Pancreas (tissue), 10 donors: ENCODE data around the gene ZNF185. TPM values are rescaled to one million over a fixed set of nuclear protein-coding genes. Genes with fewer than 3 reads are reported as not detected.

Experiments
- ATAC-seq, 4 donors: fragments of 200-7000 bp; cut with Tn5 transposase; one replicate each; pipeline versions ENCODE4 v1.8.0 to v1.9.1; 2020; ENCODE audit warnings: mild to moderate bottlenecking in 4 of 4, moderate library complexity in 4 of 4
- DNase-seq, 6 donors: peaks; one replicate each; pipeline ENCODE4 v3.0.0-alpha.2; 2020
- FAIRE-seq: peaks from 2 replicates; lab custom pipeline; 2012; peaks lifted over from hg19 to GRCh38; lab: Jason Lieb, UNC
- H3K27ac ChIP-seq, 4 donors: fragments of 200-600 bp; sonication (generic); 1 replicate in 3 of 4; 2 replicates in 1 of 4; pipeline versions ENCODE4 v1.5.0 to v1.8.0; 2020
- H3K27me3 ChIP-seq, 4 donors: fragments of 200-600 bp; one replicate each; pipeline ENCODE4 v1.8.0; 2021
- H3K36me3 ChIP-seq, 3 donors: fragments of 200-600 bp; sonication (generic) in 1 of 3; one replicate each; pipeline versions ENCODE4 v1.5.0 to v1.8.0; 2020 to 2021
- H3K4me1 ChIP-seq, 3 donors: fragments of 200-600 bp; one replicate each; pipeline ENCODE4 v1.8.0; 2021
- H3K4me3 ChIP-seq, 4 donors: fragments of 200-600 bp; sonication (generic) in 2 of 4; one replicate each; pipeline versions ENCODE4 v1.5.0 to v1.8.0; 2020 to 2021
- H3K9me3 ChIP-seq, 4 donors: fragments of 200-600 bp; one replicate each; pipeline ENCODE4 v1.8.0; 2021
- CTCF ChIP-seq, 4 donors: fragments of 200-600 bp; sonication (generic) in 3 of 4; IDR thresholded peaks; one replicate each; pipeline versions ENCODE4 v1.5.0 to v1.8.0; 2021; ENCODE audit warnings: antibody characterized with exemption in 4 of 4
- WGBS, 2 donors: extraction: QIAGEN DNeasy Blood & Tissue Kit; methylation state at CpG; one replicate each; pipeline ENCODE4 v1.1.7; 2013; 5-methylcytosine and 5-hydroxymethylcytosine counted together
- intact Hi-C, 3 donors: fragments of 100-400 bp; cut with DNase I; formaldehyde crosslinking; loops; one replicate each; pipeline versions ENCODE4 v1.11.1 to v1.14.2; 2022
- polyA plus RNA-seq, 2 donors: library from polyadenylated mRNA; stranded (reverse); fragments of 200-250 nt; gene quantifications; one replicate each; pipeline ENCODE4 v1.2.3, GENCODE V29; 2013
- total RNA-seq, 6 donors: library from RNA; stranded (reverse); fragmentation: NEBNext Ultra II Directional in 4 of 6; extraction: Animal tissue kit (Norgen Biotek cat#: 25700) in 4 of 6; gene quantifications; one replicate each; pipeline versions ENCODE4 v1.2.1 to v1.2.4, GENCODE V29; 2021 to 2023
- donor health status: healthy with polysubstance abuse.
- donor health status: DM: no; HTN: no; CAD: no; lungs with moderate emphysema.
- donor health status: DM: no; HTN: no; CAD: no.
- donor health status: control.
- donor health status: control.
- donor health status: Bipolar disorder and iron deficiency.
- donor health status: DM: yes; HTN: yes; CAD: no.
- donor health status: DM: no; HTN: no; CAD: no.
- donor health status: DM: no; HTN: no; CAD: no.
- donor health status: DM: yes; HTN: yes; CAD: no.

The ZNF185 gene
- total and polyA plus RNA-seq, 8 donors = 2.2 to 5.0 (median 3.0) TPM

DNA sequence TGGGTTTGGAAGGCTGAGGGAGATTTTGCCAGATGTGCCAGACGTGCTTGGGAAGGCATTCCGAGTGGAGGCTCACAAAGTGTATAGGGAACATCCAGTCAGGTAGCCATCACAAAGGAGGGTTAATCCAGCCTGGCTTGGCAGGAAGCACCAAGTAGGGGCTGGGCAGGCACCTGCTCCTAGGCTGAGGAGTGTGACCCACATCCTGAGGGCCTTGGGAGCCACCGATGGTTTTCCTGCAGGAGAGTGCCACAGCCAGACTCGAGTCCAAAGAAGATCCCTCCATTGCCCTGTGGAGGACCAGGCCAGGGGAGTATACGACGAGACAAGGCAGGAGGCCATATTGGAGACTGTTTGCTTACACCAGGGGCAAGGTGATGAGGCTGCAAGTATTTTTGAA, 48.8 kb downstream of the ZNF185 start:
- Histone ChIP-seq H3K27ac (no peak overlapping the region), H3K9me3 (no peaks in the 10 kb centered on the region), H3K4me3 (no peak overlapping the region), H3K4me1 (peaks cover 0 to 5% (median 0%) of the 10 kb centered on the region in 3 donors), H3K36me3 (no peaks in the 10 kb centered on the region), H3K27me3 (no peaks in the 10 kb centered on the region)
- ATAC-seq (no peak), FAIRE-seq (no peak), DNase-seq (no peak)
- intact Hi-C loops = no loop called here
- no peak for TF ChIP-seq CTCF (IDR thresholded peaks at IDR 0.05)
- whole genome bisulfite sequencing, 2 donors = 81 to 92% methylated on average over 6 of the region's 6 CpGs

Other genes with a start within 250 kb of the ZNF185 start
- under 1 TPM in 1 of 6 donors, not detected in 5; 0.16 TPM for gene MAGEA3, start 199.3 kb upstream of the ZNF185 start, total RNA-seq
- not detected for gene MAGEA3, start 199.3 kb upstream of the ZNF185 start, polyA plus RNA-seq
- gene CSAG2, start 188.8 kb upstream of the ZNF185 start, total RNA-seq = not detected
- not detected for gene CSAG2, start 188.8 kb upstream of the ZNF185 start, polyA plus RNA-seq
- not detected for gene MAGEA2B, start 183.4 kb upstream of the ZNF185 start, total RNA-seq
- gene MAGEA2B, start 183.4 kb upstream of the ZNF185 start, polyA plus RNA-seq = not detected
- not detected for gene CSAG1, start 164.3 kb upstream of the ZNF185 start, total RNA-seq
- not detected for gene CSAG1, start 164.3 kb upstream of the ZNF185 start, polyA plus RNA-seq
- under 1 TPM in 1 of 6 donors, not detected in 5; 0.13 TPM for gene MAGEA12, start 164.3 kb upstream of the ZNF185 start, total RNA-seq
- not detected for gene MAGEA12, start 164.3 kb upstream of the ZNF185 start, polyA plus RNA-seq
- gene MAGEA2, start 144.2 kb upstream of the ZNF185 start, total RNA-seq = not detected
- gene MAGEA2, start 144.2 kb upstream of the ZNF185 start, polyA plus RNA-seq = not detected
- not detected for gene CSAG3, start 138.8 kb upstream of the ZNF185 start, total RNA-seq
- not detected for gene CSAG3, start 138.8 kb upstream of the ZNF185 start, polyA plus RNA-seq
- not detected for gene MAGEA6, start 128.4 kb upstream of the ZNF185 start, total RNA-seq
- gene MAGEA6, start 128.4 kb upstream of the ZNF185 start, polyA plus RNA-seq = not detected
- 10 to 100 TPM in 3 of 6 donors, 1 to 10 TPM in 3; 6.6 to 16.7 (median 10.1) TPM for gene CETN2, start 67.3 kb upstream of the ZNF185 start, total RNA-seq
- gene CETN2, start 67.3 kb upstream of the ZNF185 start, polyA plus RNA-seq = 10 to 100 TPM; 19.4 to 31.4 TPM
- gene NSDHL, start 67.0 kb upstream of the ZNF185 start, total RNA-seq = 1 to 10 TPM; 5.0 to 7.6 (median 6.4) TPM
- gene NSDHL, start 67.0 kb upstream of the ZNF185 start, polyA plus RNA-seq = 1 to 10 TPM; 4.6 to 8.3 TPM
- gene PNMA5, start 96.0 kb downstream of the ZNF185 start, total RNA-seq = not detected
- not detected for gene PNMA5, start 96.0 kb downstream of the ZNF185 start, polyA plus RNA-seq
- gene PNMA3, start 158.4 kb downstream of the ZNF185 start, total RNA-seq = under 1 TPM; 0.16 to 0.43 (median 0.19) TPM
- 1 to 10 TPM in 1 of 2 donors, under 1 TPM in 1; 0.34 to 2.3 TPM for gene PNMA3, start 158.4 kb downstream of the ZNF185 start, polyA plus RNA-seq
- gene PNMA6A, start 174.4 kb downstream of the ZNF185 start, total RNA-seq = 1 to 10 TPM in 1 of 6 donors, under 1 TPM in 5; 0.37 to 1.0 (median 0.65) TPM
- gene PNMA6A, start 174.4 kb downstream of the ZNF185 start, polyA plus RNA-seq = 1 to 10 TPM in 1 of 2 donors, under 1 TPM in 1; 0.91 to 2.3 TPM